GM12878 (cell line): Measurements from ENCODE around the gene DENND4C.
"Not testable (repeated sequence)": the region's sequence is repeated elsewhere in the genome, so short reads cannot be mapped to it uniquely, and the experiment has no call there.

Experiments used
- ATF7 ChIP-seq: fragments of 450-650 bp; IDR thresholded peaks from 2 replicates; pipeline ENCODE4 v1.6.1; 2016; ENCODE audit warnings: low read depth, mild to moderate bottlenecking
- RAD21 ChIP-seq: IDR thresholded peaks from 2 replicates; pipeline ENCODE4 v1.6.1; 2011; ENCODE audit warnings: mild to moderate bottlenecking, low read depth, low read length, moderate library complexity; ENCODE audit not compliant: insufficient read depth
- TF ChIP-seq, protein P1 (sequence below): IDR thresholded peaks from 2 replicates; pipeline ENCODE4 v1.6.1; 2012; ENCODE audit warnings: mild to moderate bottlenecking, low read depth, low read length
- TF ChIP-seq, protein P2 (sequence below): fragments of 450-650 bp; IDR thresholded peaks from 2 replicates; pipeline ENCODE4 v1.6.1; 2017; ENCODE audit warnings: mild to moderate bottlenecking, moderate library complexity

DNA sequence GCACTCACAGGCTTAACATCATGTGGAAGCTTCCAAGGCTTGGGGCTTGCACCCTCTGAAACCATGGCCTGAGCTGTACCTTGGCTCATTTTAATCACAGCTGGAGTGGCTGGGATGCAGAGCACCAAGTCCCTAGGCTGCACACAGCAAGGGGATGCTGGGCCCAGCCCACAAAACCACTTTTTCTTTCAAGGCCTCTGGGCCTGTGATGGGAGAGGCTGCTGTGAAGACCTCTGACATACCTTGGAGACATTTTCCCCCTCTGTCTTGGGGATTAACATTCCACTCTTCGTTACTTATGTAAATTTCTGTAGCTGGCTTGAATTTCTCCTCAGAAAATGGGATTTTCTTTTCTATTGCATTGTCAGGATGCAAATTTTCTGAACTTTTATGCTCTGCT is 20.7 kb downstream of the DENND4C start:
- not testable (repeated sequence) for TF ChIP-seq ATF7, RAD21
- TF ChIP-seq, protein P1, sequence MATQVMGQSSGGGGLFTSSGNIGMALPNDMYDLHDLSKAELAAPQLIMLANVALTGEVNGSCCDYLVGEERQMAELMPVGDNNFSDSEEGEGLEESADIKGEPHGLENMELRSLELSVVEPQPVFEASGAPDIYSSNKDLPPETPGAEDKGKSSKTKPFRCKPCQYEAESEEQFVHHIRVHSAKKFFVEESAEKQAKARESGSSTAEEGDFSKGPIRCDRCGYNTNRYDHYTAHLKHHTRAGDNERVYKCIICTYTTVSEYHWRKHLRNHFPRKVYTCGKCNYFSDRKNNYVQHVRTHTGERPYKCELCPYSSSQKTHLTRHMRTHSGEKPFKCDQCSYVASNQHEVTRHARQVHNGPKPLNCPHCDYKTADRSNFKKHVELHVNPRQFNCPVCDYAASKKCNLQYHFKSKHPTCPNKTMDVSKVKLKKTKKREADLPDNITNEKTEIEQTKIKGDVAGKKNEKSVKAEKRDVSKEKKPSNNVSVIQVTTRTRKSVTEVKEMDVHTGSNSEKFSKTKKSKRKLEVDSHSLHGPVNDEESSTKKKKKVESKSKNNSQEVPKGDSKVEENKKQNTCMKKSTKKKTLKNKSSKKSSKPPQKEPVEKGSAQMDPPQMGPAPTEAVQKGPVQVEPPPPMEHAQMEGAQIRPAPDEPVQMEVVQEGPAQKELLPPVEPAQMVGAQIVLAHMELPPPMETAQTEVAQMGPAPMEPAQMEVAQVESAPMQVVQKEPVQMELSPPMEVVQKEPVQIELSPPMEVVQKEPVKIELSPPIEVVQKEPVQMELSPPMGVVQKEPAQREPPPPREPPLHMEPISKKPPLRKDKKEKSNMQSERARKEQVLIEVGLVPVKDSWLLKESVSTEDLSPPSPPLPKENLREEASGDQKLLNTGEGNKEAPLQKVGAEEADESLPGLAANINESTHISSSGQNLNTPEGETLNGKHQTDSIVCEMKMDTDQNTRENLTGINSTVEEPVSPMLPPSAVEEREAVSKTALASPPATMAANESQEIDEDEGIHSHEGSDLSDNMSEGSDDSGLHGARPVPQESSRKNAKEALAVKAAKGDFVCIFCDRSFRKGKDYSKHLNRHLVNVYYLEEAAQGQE, result not testable (repeated sequence)
- TF ChIP-seq, protein P2, sequence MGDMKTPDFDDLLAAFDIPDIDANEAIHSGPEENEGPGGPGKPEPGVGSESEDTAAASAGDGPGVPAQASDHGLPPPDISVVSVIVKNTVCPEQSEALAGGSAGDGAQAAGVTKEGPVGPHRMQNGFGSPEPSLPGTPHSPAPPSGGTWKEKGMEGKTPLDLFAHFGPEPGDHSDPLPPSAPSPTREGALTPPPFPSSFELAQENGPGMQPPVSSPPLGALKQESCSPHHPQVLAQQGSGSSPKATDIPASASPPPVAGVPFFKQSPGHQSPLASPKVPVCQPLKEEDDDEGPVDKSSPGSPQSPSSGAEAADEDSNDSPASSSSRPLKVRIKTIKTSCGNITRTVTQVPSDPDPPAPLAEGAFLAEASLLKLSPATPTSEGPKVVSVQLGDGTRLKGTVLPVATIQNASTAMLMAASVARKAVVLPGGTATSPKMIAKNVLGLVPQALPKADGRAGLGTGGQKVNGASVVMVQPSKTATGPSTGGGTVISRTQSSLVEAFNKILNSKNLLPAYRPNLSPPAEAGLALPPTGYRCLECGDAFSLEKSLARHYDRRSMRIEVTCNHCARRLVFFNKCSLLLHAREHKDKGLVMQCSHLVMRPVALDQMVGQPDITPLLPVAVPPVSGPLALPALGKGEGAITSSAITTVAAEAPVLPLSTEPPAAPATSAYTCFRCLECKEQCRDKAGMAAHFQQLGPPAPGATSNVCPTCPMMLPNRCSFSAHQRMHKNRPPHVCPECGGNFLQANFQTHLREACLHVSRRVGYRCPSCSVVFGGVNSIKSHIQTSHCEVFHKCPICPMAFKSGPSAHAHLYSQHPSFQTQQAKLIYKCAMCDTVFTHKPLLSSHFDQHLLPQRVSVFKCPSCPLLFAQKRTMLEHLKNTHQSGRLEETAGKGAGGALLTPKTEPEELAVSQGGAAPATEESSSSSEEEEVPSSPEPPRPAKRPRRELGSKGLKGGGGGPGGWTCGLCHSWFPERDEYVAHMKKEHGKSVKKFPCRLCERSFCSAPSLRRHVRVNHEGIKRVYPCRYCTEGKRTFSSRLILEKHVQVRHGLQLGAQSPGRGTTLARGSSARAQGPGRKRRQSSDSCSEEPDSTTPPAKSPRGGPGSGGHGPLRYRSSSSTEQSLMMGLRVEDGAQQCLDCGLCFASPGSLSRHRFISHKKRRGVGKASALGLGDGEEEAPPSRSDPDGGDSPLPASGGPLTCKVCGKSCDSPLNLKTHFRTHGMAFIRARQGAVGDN, result not testable (repeated sequence)
